Measurements from ENCODE around the gene SETD6.
"Not testable (repeated sequence)": the region's sequence is repeated elsewhere in the genome, so short reads cannot be mapped to it uniquely, and the experiment has no call there.

SETD6 gene

GRCh38 chr16:58542291-58542690, 27.0 kb downstream of the SETD6 start:
- no peak for DNase-seq (ENCODE audit: low read depth)

GRCh38 chr16:58543685-58544084, 28.4 kb downstream of the SETD6 start:
- DNase-seq (ENCODE audit: low read depth) = no peak

- DNase-seq (ENCODE audit: low read depth) = no peak
Observed at GRCh38 chr16:58548378-58548777, 33.1 kb downstream of the SETD6 start.

GRCh38 chr16:58551496-58551895, 36.2 kb downstream of the SETD6 start:
- no peak for DNase-seq (ENCODE audit: low read depth)

GRCh38 chr16:58556678-58557077, 41.4 kb downstream of the SETD6 start:
- DNase-seq (ENCODE audit: low read depth) = no peak

- DNase-seq (ENCODE audit: low read depth) = no peak
Observed at GRCh38 chr16:58563235-58563634, 47.9 kb downstream of the SETD6 start.

GRCh38 chr16:58563775-58564174, 48.5 kb downstream of the SETD6 start:
- no peak for DNase-seq (ENCODE audit: low read depth)

GRCh38 chr16:58565697-58566096, 50.4 kb downstream of the SETD6 start:
- not testable (repeated sequence) for DNase-seq (ENCODE audit: low read depth)

Data from stimulated activated CD8-positive, alpha-beta memory T cell treated with anti-CD3 and anti-CD28 coated beads, Interleukin-15, amount 100 ng/mL, for 24 hours (primary cell).